Heart left ventricle (tissue), 13 donors: ENCODE results near the gene SMG7.

Experiments
- CTCF ChIP-seq, 12 donors: fragments of 200-600 bp; sonication (generic) in 4 of 12; IDR thresholded peaks; one replicate each; pipeline versions ENCODE4 v1.5.0 to v1.8.0; 2018 to 2022; ENCODE audit warnings: antibody characterized with exemption in 12 of 12, mild to moderate bottlenecking in 5 of 12
- POLR2A ChIP-seq, 2 donors: fragments of 450-650 bp; IDR thresholded peaks; one replicate each; pipeline ENCODE4 v1.6.1; 2017; ENCODE audit warnings: antibody characterized with exemption in 2 of 2, mild to moderate bottlenecking in 2 of 2, moderate library complexity in 2 of 2
- donor health status: ischemic (EF 13 %, LVEDD 7.1; RV severe dilation, severe dysfunction).
- donor health status: DM: no; HTN: yes; CAD: no.
- donor health status: DM: no; HTN: no; CAD: no.
- donor health status: ischemic (EF 25% LVEDD 6.9; RV normal size, moderate dysfunction).
- donor health status: ischemic (EF 25% LVEDD 5.7; RV mildly dilated, moderate dysfunction).
- donor health status: ischemic (EF 35%, LVEDD 5.7; RV mildly dilated, moderate dysfunction).
- donor health status: nonischemic (EF 11% LVEDD 7.7; RV severe dilation, severe dysfunction).
- donor health status: DM: yes; HTN: yes; CAD: no.
- donor health status: PGD.
- donor health status: ischemic (EF 29% LVEDD 5.4; RV normal size, mild dysfunction).
- donor health status: nonischemic (EF 23%, LVEDD 6.1; RV moderate dilation, normal function).

- no peak for TF ChIP-seq POLR2A (IDR thresholded peaks at IDR 0.05)
- no peak for TF ChIP-seq CTCF (IDR thresholded peaks at IDR 0.05)
Measured at GRCh38 chr1:183596500-183596899, 124.2 kb downstream of the SMG7 start.
